NK-92 (cell line): ENCODE data around the gene SLC5A1.
"Not testable (repeated sequence)": the region's sequence is repeated elsewhere in the genome, so short reads cannot be mapped to it uniquely, and the experiment has no call there.

Experiments used
- DNase-seq: peaks from one replicate; lab custom pipeline; 2025; ENCODE audit not compliant: unreplicated experiment; lab: John Stamatoyannopoulos, UW

Gene SLC5A1

GRCh38 chr22:32142600-32142999, 99.5 kb downstream of the SLC5A1 start:
- no peak for DNase-seq

- DNase-seq = no peak
Observed at GRCh38 chr22:32144496-32145274, 101.6 kb downstream of the SLC5A1 start.

GRCh38 chr22:32147128-32147527, 104.1 kb downstream of the SLC5A1 start:
- DNase-seq = not testable (repeated sequence)

- not testable (repeated sequence) for DNase-seq
Observed at GRCh38 chr22:32148372-32148771, 105.3 kb downstream of the SLC5A1 start.

GRCh38 chr22:32150647-32151046, 107.6 kb downstream of the SLC5A1 start:
- not testable (repeated sequence) for DNase-seq

DNA sequence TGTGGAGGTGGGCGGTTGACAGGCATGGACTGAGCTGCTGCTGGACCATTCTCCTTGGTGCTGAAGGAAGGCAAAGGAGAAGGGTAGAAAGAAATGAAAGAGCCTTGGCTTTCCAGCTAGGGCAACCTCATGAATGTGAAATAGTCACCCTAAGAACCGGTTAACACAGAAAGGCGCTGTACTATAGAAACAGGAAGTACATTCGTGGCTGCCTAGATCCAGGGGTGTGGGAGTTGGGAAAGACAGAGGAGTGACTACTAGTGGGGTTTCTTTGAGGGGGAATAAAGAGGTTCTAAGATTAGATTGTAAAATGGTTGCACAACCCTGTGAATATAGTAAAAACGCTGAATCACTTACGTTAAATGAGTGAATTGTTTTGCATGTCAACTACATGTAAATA, 108.6 kb downstream of the SLC5A1 start:
- DNase-seq = not testable (repeated sequence)

DNA sequence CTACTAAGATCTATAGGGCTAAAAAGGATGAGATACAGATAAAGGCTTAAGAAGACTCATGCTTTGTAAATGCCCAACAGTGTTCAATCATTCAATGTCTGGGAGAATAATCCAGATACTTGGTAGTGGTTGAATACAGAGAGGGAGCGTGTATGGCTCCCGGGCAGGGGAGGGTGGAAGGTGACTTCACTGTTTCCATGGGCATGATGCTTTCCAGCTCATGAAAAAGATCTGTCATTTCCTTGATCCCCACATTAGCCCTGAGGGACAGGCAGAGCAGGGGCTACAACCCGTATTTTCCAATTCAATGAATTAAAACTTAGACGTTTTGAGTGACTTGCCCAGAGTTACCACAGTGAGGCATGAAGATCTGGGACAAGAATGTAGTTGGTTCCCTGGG, 111.7 kb downstream of the SLC5A1 start:
- DNase-seq = not testable (repeated sequence)

- DNase-seq = not testable (repeated sequence)
Observed at GRCh38 chr22:32157632-32158031, 114.6 kb downstream of the SLC5A1 start.

GRCh38 chr22:32158712-32159533, 115.9 kb downstream of the SLC5A1 start, which contains the start of gene C22orf42:
C22orf42 (minus strand) TSS chr22:32159303; CDS start chr22:32159215, 88 bp downstream.
- DNase-seq = no peak

DNA sequence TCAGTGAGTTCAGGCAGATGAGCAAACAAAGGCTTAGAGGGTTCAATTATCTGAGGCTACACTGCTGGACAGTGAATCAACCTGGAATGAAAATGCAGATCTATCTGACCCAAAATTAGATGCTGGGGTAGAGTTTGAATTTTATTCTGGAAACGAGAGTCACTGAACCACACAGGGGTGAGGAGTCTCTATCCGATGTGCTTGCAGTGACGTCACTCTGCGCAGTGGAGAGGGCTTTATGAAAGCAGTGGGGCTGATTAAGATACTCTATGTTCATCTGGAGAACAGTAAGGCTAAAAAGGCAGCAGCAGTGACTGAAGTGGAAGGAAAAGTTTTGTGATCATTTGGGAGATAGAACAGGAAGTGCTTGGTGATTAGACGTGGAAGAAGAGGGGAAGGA, 117.3 kb downstream of the SLC5A1 start:
- DNase-seq = not testable (repeated sequence)
